Left hindlimb (tissue), 1 donor: ENCODE data around the gene GBX1.
A peak's percentile ranks its signal among the peaks of the same experiment; 100 is the strongest.

Source experiments
- DNase-seq: peaks from one replicate; pipeline ENCODE4 v3.0.0-alpha.2; 2018

GBX1 gene

GRCh38 chr7:151110941-151111645 is 56.4 kb downstream of the GBX1 start:
- peak; percentile 71 for DNase-seq

- DNase-seq = no peak
Measured at GRCh38 chr7:151110236-151110940, 57.1 kb downstream of the GBX1 start.

GRCh38 chr7:151109094-151110048 is 58.1 kb downstream of the GBX1 start:
- DNase-seq = no peak

GRCh38 chr7:151107882-151108281 is 59.6 kb downstream of the GBX1 start:
- DNase-seq = no peak

- no peak for DNase-seq
Measured at GRCh38 chr7:151104411-151105235, 62.9 kb downstream of the GBX1 start.

GRCh38 chr7:151103973-151104372 is 63.5 kb downstream of the GBX1 start:
- no peak for DNase-seq

- DNase-seq = no peak
Measured at GRCh38 chr7:151102991-151103390, 64.5 kb downstream of the GBX1 start.

- DNase-seq = no peak
Measured at GRCh38 chr7:151101621-151102396, 65.7 kb downstream of the GBX1 start.

- no peak for DNase-seq
Measured at GRCh38 chr7:151100921-151101320, 66.6 kb downstream of the GBX1 start.

- no peak for DNase-seq
Measured at GRCh38 chr7:151099486-151100211, 67.8 kb downstream of the GBX1 start.
